ENCODE results near the gene TNS3.
A peak's percentile ranks its signal among the peaks of the same experiment; 100 is the strongest.
"Not testable (repeated sequence)": the region's sequence is repeated elsewhere in the genome, so short reads cannot be mapped to it uniquely, and the experiment has no call there.

The TNS3 gene

DNA sequence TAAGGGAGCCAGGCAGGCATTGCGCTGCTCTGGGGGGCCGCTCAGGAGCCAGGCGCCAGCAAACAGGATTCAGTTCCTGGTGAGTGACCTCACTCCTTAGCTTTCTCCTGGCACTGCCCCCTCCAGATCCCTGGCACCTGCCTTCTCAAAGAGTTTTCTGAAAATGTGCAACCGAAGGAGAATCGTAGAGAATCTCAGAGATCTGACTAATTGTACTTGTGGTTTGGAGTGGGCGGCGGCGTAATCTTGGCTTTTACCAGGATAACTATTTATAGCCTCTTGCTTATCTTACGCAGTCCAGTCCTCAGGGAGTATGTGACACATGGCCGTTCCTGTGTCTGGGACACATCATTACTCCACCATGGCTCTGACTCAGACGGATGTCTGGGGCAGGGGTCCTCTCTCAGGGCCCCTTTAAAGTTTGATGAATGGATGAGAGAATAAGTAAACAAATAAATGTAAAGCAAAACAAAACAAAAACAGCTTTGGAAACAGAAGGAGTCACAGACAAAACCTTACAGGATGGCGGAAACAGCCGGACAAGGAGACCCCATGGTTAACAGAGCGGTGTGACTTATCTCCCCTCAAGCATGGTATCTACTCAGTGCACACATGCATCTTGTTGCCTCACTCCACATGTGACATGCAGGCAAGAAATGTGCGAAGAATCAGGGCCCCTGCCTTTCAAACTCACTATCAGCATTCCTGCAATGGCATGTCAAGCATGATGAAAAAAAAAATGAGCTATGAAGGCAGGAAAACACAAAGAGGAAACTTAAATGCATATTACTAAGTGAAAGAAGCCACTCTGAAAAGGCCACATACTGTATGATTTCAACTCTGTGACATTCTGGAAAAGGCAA, 99.7 kb downstream of the TNS3 start:
- no peak for DNase-seq

DNA sequence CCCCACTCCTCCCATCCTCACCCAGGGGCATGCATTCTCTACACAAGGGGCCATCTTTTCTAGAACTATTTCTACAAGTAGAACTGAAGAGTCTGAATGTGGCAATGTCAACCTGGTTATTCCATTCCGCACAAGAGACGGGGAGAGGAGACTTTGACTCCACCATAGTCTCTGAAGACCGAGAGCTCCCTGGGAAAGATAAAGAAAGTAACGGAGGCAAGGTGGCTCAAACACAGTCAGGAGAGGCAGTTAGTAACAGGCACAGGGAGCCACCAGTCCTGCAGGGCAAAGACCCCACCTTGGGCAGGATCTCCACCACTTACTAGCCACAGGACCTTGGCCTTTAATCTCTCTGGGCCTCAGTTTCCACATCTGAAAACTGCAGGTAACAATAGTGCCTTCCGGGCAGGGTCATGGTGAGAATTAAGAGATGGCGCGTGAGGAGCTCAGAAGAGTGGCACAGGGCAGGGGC, 100.3 kb downstream of the TNS3 start:
- no peak for DNase-seq

- no peak for DNase-seq
Observed at GRCh38 chr7:47480576-47481538, 101.1 kb downstream of the TNS3 start.

DNA sequence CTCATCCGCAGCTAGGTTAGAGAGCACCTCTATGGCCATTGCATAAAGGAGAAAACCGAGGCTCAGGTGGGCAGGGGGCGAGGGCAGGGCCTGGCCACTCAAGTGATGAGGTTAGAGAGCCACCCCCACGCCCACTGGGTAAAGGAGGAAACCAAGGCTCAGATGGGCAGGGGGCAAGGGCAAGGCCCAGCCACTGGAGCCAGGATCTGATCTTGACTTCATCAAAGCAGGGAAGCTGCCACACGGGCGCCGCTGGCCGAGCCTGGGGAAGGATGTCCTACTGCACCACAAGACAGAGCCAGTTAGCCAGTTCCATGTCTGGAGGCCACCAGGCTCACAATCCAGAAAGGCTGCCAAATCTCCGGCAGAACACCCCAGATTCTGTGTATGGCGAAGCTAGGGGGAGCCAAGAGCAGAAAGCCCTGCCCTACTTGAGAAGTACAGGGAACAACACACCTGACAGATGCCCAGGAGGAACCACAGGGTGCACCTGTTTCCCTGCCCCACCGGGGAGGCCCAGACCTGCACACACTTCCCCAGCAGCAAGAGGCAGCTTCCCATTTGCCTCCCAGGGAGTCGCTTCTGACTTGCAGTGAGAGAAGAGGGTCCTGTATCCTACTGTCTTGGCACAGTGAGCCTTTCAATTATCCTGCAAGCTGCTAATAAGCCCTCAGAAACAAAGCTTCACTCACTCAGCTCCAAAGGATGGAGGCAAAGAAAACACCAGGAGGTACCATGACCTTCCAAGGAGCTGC, 101.9 kb downstream of the TNS3 start:
- DNase-seq, result no peak

GRCh38 chr7:47478926-47479711, 102.8 kb downstream of the TNS3 start:
- no peak for DNase-seq

DNA sequence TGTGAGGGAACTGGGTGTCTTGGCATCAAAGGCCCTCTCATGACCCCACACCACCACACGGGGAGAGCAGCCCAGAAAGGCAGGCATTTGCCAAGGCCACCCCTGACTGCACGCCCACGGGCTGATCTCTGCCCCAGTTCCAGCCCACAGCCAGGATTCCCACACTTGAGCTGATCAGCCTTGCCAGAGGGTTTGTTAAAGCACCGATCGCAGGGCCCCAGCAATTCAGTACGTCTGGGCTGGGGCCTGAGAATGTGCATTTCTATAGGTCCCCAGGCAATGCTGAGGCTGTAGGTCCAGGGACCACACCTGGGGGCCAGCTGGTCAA, 103.9 kb downstream of the TNS3 start:
- no peak for DNase-seq

DNA sequence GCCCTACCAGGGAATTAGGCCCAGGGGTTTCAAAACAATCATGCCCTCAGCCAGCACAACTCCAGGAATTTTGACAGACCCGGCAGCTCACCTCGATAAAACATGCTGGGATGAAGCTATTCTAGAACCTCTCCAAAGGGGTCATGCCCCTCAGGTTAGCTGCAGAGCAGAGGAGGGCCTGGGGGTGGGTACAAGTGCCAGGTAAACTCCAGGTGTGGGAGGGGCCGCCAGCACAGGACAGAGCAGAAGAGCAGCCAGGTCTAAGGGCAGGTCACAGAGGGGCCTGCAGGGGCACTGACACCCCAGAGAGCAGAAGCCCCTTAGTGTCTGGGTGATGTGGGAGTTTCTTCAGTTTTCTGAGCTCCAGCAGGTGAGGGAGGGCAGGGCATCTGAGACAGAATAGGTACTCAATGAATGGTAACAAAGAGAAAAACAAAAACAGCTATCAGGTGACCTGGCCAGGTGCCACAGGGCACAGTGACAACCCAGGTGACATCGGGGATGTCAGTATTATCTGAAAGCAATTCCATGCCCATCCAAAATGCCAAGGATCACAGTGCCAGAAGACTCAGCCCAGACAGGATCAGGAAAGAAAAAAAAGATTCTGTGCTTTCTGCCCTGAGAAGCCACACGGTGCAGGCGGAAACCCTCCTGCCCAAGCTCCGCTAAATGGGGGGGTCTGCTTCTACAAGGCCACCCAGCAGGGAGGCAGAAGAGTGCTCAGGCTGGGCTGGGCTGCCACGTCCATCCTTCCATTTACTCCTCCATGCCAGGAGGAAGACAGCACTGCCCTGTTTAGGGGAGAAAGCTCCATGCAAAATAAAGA, 104.5 kb downstream of the TNS3 start:
- DNase-seq, result no peak

GRCh38 chr7:47475880-47476227, 106.1 kb downstream of the TNS3 start:
- DNase-seq, result no peak

GRCh38 chr7:47474937-47475879, 106.7 kb downstream of the TNS3 start:
- DNase-seq, result peak; percentile 79

DNA sequence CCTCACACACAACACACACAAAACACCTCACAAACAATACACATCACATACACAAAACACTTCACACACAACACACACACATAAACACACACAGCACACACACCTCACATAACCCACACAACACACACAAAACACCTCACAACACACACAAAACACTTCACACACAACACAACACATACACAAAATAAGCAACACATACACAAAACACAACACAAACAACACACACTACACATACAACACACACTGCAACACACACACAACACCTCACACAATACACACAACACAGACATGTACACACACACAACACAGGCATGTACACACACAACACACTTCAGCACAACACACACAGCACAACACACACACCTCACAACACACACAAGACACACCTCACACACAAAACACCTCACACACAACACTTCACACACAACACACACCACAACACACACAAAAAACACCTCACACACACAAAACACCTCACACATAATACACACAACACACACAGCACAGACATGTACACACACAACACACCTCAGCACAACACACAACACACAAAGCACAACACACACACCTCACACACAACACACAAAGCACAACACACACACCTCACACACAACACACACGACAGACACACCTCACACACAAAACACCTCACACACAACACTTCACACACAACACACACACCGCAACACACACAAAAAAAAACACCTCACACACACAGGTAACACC, 107.5 kb downstream of the TNS3 start:
- DNase-seq, result no peak

GRCh38 chr7:47473499-47474210, 108.3 kb downstream of the TNS3 start:
- DNase-seq, result no peak

- no peak for DNase-seq
Observed at GRCh38 chr7:47472444-47473157, 109.3 kb downstream of the TNS3 start.

- no peak for DNase-seq
Observed at GRCh38 chr7:47471831-47472230, 110.1 kb downstream of the TNS3 start.

- DNase-seq, result no peak
Observed at GRCh38 chr7:47471358-47471703, 110.6 kb downstream of the TNS3 start.

DNA sequence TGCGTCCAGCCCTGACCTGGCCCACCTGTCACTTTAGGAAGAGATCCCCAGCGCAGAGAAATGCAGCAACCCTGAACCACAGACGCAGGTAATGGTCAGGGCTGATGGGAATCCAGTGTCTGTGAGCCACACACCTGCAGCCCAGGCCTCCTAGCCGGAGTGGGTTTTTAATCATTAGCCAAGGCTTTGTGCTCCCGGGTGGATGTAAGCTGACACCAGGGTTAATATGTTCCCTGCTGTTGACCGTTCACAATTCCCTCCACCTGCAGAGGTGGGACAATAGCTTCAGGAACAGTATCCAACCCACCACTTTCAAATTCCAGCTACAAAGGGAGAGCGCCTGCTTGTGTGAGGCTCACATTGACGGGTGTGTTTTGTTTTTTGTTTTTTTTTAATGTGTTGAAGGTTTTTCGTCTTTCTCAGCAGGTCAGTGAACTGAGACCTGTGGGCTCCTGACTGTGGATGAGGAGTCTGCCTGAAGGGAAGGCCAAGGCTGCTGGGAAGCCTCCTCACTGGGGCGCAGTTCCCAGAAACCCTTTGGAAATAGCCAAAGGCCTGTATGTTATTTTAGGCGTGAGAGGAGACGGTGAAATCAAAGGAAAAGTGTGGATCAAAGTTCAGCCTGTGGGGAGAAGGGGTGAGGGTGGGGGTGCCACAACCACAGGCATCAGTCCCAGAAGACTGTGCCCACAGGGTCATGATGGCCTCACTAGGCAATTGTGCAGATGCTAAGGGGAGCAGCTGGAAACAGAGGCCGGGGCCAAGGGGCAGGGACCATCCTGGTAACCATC, 111.1 kb downstream of the TNS3 start:
- peak; percentile 59 for DNase-seq

DNA sequence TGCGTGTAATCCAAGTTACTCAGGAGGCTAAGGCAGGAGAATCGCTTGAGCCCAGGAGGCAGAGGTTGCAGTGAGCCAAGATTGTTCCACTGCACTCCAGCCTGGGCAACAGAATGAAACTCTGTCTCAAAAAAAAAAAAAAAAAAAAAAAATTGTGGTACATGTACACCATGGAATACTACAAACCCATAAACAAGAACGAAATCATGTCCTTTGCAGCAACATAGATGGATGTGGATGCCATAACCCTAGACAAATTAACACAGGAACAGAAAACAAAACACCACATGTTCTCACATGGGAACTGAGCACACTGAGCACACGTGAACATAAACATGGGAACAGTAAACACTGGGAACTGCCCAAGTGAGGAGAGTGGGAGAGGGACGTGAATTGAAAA, 112.1 kb downstream of the TNS3 start:
- not testable (repeated sequence) for DNase-seq

GRCh38 chr7:47466832-47467231, 115.1 kb downstream of the TNS3 start:
- DNase-seq, result no peak

All from NCI-H510A (cell line).